Activated CD4-positive, alpha-beta T cell treated with anti-CD3 and anti-CD28 coated beads, Interleukin-2, Interleukin-4, amounts not matched to agents 100 ng/mL and 50 ng/mL, durations not matched to agents 16 hours and 8 hours (primary cell): ENCODE results near the gene CXCR6.

Source experiments
- DNase-seq: peaks from one replicate; pipeline ENCODE4 v3.0.0-alpha.2; 2020; ENCODE audit warnings: low spot score

The CXCR6 gene

DNA sequence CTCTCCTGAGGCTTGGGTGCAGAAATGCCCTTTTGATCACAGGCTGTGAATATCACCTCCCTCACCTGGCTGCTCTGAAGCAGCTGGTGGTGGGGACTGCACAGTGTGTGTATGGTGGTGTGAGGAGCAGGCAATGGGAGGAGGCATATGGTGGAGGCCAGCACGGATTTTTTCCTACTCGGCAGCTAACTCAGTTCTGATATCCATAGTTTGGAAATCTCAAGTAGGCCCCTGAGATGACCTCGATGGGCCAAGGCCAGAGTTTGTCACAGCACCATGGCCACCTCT, 21.3 kb upstream of the CXCR6 start:
- no peak for DNase-seq

GRCh38 chr3:45922950-45923590, 20.2 kb upstream of the CXCR6 start:
- DNase-seq: no peak

- DNase-seq: no peak
Observed at GRCh38 chr3:45923755-45924154, 19.5 kb upstream of the CXCR6 start.

DNA sequence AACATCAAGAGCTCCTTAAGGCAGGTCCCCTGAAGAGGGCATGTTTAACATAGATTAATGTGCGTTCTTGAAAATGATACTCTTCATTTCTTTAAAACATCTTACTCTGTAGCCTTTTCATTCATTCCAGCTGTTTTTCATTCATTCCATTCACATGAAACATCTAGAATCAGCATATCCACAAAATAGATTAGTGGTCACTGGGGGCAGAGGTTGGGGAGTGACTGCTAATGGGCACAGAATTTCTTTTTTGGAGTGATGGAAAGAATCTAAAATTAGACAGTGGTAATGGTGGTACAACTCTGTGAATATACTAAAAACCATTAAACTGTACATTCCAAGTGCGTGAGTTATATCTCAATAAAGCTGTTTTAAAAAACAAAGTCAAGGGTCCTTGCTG, 15.4 kb upstream of the CXCR6 start:
- no peak for DNase-seq

GRCh38 chr3:45929042-45929679, 14.1 kb upstream of the CXCR6 start:
- peak; percentile 50 for DNase-seq

- no peak for DNase-seq
Observed at GRCh38 chr3:45931496-45931895, 11.8 kb upstream of the CXCR6 start.

- DNase-seq: no peak
Observed at GRCh38 chr3:45932112-45932511, 11.2 kb upstream of the CXCR6 start.

GRCh38 chr3:45933591-45933990, 9.7 kb upstream of the CXCR6 start:
- no peak for DNase-seq

DNA sequence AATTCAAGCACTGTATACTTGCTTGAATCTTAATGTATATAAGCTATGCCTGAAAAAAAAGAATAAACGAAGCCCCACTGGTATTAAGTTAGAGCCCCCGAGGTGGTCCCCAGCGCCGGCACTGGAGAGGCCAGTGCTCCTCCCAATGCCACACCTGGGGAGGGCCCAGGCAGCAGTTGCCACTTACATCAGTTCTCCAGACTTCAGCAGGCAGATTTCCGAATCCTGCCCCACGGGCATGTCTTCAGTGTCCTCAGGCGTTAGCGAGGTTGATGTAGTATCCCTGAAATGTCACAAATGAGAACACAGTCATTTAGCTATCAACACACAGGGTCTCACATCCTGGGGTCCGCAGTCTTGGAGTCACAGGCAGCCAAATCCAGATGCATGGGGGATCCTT, 7.0 kb upstream of the CXCR6 start:
- DNase-seq: no peak

DNA sequence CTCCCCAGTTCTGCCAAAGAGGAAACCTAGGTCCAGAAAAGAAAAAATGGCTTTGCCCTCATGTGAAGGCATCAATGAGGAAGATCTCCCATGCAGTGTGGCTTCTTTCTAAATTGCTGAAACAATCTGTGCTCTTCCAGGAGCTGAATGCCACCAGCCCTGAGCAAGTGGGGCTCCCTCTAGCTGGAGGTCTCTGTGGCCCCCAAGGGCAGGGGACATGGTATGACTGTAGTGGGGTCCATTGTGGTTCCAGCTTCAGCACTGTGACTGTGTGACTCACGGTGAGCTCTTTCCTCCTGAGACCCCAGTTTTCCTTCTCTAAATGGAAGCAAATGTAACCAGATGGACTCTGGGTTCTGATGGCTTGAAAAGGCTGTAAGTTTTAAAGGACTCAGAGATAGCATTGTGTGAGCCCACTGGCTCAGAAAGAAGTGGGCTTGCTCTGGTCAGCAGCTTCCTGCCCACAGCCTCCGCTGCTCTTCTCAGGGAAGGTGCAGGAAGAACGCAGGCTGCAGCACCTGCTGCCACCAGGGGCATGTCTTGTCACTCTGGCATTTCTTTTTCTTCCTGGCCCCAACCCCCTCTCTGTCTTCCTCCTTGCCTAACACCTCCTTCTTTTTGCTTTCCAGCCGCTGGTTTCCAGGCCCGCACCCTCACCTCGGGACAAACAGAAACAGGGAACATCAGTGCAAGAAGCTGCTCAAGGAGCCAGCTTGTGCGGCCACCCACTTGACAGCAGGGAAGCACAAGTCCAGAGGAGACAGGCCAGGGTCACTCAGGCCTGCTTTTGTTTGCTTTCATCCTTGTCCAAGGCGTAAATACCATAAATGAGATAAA, 5.8 kb upstream of the CXCR6 start:
- DNase-seq: no peak

DNA sequence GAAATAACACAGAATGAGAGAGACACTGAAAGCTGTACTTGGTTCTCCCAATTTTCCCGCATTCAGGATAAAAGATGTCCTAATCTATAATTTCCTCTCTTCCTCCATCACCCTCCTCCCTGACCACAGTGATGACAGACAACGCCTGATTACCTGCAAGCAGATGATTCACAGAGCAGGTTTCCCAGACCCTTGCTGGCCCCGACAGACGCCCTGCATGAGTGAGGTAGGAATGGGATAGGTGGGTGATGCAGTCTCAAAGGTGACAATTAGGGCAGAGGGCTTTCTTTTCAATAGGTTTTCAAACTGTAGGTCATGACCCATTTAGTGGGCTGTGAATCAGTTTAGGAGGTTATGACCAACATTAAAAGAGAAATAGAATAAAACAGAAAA, 5.2 kb upstream of the CXCR6 start:
- DNase-seq: no peak

DNA sequence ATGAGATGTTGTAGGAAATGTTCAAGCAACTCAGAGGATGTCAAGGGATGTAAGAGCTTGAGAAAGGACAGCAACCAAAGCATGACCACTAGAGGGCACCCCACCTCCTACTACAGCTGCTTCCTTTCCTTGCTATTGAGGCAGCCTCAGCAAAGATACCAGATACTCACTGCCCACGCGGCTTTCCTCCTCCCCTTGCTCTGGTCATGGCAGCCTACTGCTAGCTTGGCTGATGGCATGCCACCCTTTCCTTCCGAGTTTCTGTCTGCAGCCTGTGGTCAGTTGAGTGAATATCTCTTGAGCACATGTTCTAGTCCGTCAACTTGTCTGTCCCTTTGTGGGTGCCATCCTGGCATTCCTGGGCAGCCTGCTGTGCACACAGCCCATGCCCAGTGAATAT, 4.4 kb upstream of the CXCR6 start:
- DNase-seq: peak; percentile 88

- DNase-seq: no peak
Observed at GRCh38 chr3:45939341-45939771, 3.9 kb upstream of the CXCR6 start.

GRCh38 chr3:45940004-45940780, 3.1 kb upstream of the CXCR6 start:
- DNase-seq: no peak

- no peak for DNase-seq
Observed at GRCh38 chr3:45940781-45941365, 2.4 kb upstream of the CXCR6 start.

DNA sequence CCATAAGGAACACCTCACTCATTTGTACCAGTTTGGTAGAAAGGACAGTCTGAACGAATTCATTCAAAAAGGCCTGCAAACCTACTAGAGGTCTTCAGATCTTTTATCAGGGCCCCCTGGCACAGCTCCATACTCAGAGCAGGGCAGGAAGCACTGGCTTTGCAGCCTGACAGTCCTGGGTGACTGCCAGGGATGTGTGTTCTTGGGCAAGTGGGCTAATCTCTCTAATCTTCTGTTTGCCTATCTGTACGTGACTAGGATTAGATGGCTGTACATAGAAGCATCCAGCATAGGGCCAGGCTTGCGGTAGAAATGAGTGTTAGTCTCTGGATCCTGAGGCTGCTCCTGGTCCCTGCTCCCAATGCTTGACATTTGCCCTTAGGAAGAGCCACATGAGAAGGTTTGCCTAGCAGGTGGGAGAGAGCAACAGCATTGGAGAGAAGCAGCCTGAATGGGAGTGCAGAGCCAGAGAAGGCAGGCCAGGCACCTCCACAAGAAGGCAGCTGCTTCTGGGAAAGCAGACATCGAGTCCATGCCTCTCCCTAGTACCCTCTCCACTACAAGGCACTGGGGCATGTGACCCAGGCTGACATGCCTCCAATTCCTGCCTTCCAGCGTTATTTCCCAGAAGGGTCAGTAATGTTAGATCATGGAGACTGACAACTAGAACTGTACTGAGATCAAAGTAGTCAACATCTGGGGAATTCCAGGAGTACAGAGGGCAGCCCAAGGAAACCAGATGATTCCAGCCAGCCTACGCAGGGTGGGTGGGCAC, 1.0 kb upstream of the CXCR6 start:
- DNase-seq: no peak

GRCh38 chr3:45944830-45945620, 1.8 kb downstream of the CXCR6 start:
- no peak for DNase-seq

- no peak for DNase-seq
Observed at GRCh38 chr3:45946307-45946706, 3.0 kb downstream of the CXCR6 start.

GRCh38 chr3:45946875-45947274, 3.6 kb downstream of the CXCR6 start:
- DNase-seq: peak; percentile 18

- DNase-seq: no peak
Observed at GRCh38 chr3:45947361-45947760, 4.1 kb downstream of the CXCR6 start.

- DNase-seq: no peak
Observed at GRCh38 chr3:45948311-45948781, 5.1 kb downstream of the CXCR6 start.
